ENCODE results near the gene WFDC6. TPM values are rescaled to one million over a fixed set of nuclear protein-coding genes. Genes with fewer than 3 reads are reported as not detected.

WFDC6 gene
- total and polyA plus RNA-seq, 2 of the 8 experiments (the other 6 are each of a cell fraction or from before 2014, with no cell fraction given), result not detected

DNA sequence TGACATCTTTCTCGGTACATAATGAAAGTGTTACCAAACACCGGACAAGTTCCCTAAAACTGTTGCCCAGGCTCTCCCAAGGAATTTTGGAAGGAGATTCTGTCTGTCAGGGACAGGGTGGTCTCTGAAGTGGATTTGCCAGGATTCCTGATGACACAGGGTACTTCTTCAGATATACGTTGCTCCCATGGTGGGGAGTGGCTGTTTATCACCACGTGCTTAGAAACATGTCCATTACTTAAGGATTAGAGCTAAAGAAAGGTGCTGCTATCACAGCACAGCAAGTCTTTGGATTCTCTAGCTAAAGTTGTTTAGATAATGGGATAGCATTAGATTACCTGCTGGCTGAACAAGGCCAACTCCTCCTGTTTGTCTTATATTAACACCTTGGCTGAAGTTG, 30.2 kb downstream of the WFDC6 start:
- Histone ChIP-seq H3K9me3 (ENCODE audit: insufficient read depth in 2 of 2, low read depth in 1 of 2, low read length in 1 of 2) (no peaks in the 10 kb centered on the region), H2BK20ac (ENCODE audit: low read length) (no peak overlapping the region), H2AFZ (ENCODE audit: low read length) (no peak overlapping the region), H3K36me3 (ENCODE audit: control insufficient read depth in 2 of 4, insufficient read depth in 4 of 4, low read length in 3 of 4) (no peaks in the 10 kb centered on the region), H3K14ac (ENCODE audit: insufficient read length) (no peak overlapping the region), H3K23ac (ENCODE audit: insufficient read length) (no peak overlapping the region), H2AK5ac (ENCODE audit: low read depth, low read length) (no peak overlapping the region), H3K4me3 (ENCODE audit: extremely low read depth in 1 of 4, insufficient read depth in 2 of 4, low read depth in 3 of 4, low read length in 4 of 4) (no peak overlapping the region), H2BK5ac (ENCODE audit: low read depth, low read length) (no peak overlapping the region), H4K8ac (ENCODE audit: extremely low read depth, insufficient read depth, low read length) (no peak overlapping the region), H3K79me2 (ENCODE audit: control insufficient read depth in 1 of 2, insufficient read depth in 2 of 2, low read length in 2 of 2) (no peaks in the 10 kb centered on the region), H2BK12ac (ENCODE audit: low read depth, low read length) (no peak overlapping the region), H3K56ac (replicated peaks; ENCODE audit: insufficient read length, low read depth, low read length) (no peak overlapping the region), H3K9ac (replicated peaks in 1 of 4; ENCODE audit: extremely low read depth in 1 of 4, low read depth in 3 of 4, low read length in 3 of 4) (no peak overlapping the region), H3K4me1 (replicated peaks in 1 of 4; ENCODE audit: control insufficient read depth in 3 of 4, insufficient read depth in 4 of 4, low read length in 3 of 4) (no peaks in the 10 kb centered on the region; a peak in 1 of 7 replicates), H2BK120ac (replicated peaks; ENCODE audit: low read depth, low read length) (no peak overlapping the region), H3K18ac (ENCODE audit: extremely low read depth, low read length) (no peak overlapping the region), H4K5ac (ENCODE audit: insufficient read length, low read depth, low read length) (no peak overlapping the region), H3K4me2 (ENCODE audit: insufficient read depth in 1 of 2, low read depth in 2 of 2, low read length in 2 of 2) (no peak overlapping the region), H3K27me3 (replicated peaks in 1 of 4; ENCODE audit: control insufficient read depth in 3 of 4, extremely low read depth in 1 of 4, insufficient read depth in 3 of 4, low read length in 3 of 4) (no peaks in the 10 kb centered on the region), H2BK15ac (ENCODE audit: low read length) (no peak overlapping the region), H3K4ac (replicated peaks; ENCODE audit: insufficient read length, low read depth, low read length) (no peak overlapping the region), H3K79me1 (ENCODE audit: low read depth, low read length) (no peaks in the 10 kb centered on the region), H4K91ac (replicated peaks; ENCODE audit: insufficient read length, low read length) (no peak overlapping the region), H3K23me2 (ENCODE audit: low read depth, low read length) (no peaks in the 10 kb centered on the region; the same call in 1 of the 2 replicates), H3K27ac (ENCODE audit: low read depth, low read length) (no peak overlapping the region), H4K20me1 (replicated peaks in 1 of 2; ENCODE audit: control insufficient read depth in 1 of 2, insufficient read depth in 2 of 2, low read length in 2 of 2) (no peaks in the 10 kb centered on the region)
- DNase-seq (ENCODE audit: low read depth in 1 of 2, low spot score in 2 of 2) (no peak), FAIRE-seq (no peak)
- WGBS, 2 experiments (ENCODE audit: extremely low coverage in 1 of 2, insufficient coverage in 1 of 2, insufficient read length in 1 of 2, insufficient replicate concordance in 2 of 2, low coverage in 1 of 2, low lambda C conversion rate in 2 of 2, missing lambda C conversion rate in 1 of 2), result 88% methylated on average over 4 of the region's 4 CpGs; no CpG with 5 or more reads in 1 of the 2 experiments
- POLR2A ChIA-PET (ENCODE audit: partially characterized antibody), result no interaction called here
- CTCF ChIA-PET (ENCODE audit: partially characterized antibody), result interaction anchor here (0.7 to 1.2 kb wide), 3 partner anchors 29 to 280 kb away, joined by 3 read pairs; no protein-coding TSS in a partner anchor
